GM21390 (cell line): ENCODE results near the gene FNIP2.
"Not testable (repeated sequence)": the region's sequence is repeated elsewhere in the genome, so short reads cannot be mapped to it uniquely, and the experiment has no call there.

Experiments used
- ATAC-seq: cut with Tn5 transposase; IDR thresholded peaks from one replicate; pipeline ENCODE4 v1.9.1; 2021; ENCODE audit not compliant: unreplicated experiment

The FNIP2 gene

DNA sequence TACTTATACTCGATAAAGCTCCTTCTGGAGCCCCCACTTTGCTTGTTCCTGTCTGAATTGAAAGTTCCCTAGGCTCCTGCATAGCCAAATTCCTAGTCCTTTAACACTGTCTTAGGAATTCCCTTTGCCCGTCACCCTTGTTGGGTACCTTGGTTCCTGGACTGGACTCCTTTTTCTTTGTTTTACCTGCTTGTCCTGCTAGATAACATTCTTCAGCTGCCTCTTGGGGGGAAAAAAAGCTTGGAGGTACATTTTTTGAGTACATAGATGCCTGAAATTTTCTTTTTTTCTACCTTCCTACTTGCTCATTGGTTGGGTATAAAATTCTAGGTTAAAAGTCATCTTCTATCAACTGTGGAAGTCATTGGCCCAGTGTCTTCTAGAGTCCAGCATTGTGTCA, 179.2 kb downstream of the FNIP2 start:
- ATAC-seq: no peak

DNA sequence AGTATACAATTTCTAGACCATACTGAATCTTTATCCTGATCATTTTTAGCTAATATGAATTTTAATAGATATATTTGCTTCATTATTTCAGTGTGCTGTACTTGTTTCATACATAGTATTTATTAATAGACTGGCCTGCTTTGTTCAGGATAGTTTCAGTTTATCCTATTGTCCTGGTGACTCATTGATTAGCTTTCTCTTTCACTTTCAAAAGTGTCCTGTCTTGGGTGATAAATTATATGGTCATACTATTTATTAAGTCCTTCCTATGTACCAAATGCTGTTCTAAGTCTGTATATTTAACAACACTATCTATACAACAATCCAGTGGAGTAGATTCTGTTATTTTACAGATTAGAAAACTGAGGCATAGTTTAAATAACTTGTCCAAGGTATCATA, 180.3 kb downstream of the FNIP2 start:
- peak; percentile 55 for ATAC-seq

DNA sequence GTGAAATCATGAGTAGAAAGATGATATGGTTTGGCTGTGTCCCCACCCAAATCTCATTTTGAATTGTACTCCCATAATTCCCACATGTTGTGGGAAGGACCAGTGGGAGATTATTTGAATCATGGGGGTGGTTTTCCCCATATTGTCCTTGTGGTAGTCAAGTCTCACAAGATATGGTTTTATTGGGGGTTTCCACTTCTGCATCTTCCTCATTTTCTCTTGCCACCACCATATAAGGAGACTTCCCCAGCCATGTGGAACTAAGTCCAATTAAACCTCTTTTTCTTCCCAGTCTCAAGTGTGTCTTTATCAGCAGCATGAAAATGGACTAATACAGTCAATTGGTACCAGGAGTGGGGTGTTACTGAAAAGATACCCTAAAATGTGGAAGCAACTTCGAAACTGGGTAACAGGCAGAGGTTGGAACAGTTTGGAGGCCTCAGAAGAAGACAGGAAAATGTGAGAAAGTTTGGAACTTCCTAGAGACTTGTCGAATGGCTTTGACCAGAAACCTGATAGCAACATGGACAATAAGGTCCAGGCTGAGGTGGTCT, 183.5 kb downstream of the FNIP2 start:
- ATAC-seq: not testable (repeated sequence)

- ATAC-seq: not testable (repeated sequence)
These were observed 187.5 kb downstream of the FNIP2 start for GRCh38 chr4:158956345-158956744.

DNA sequence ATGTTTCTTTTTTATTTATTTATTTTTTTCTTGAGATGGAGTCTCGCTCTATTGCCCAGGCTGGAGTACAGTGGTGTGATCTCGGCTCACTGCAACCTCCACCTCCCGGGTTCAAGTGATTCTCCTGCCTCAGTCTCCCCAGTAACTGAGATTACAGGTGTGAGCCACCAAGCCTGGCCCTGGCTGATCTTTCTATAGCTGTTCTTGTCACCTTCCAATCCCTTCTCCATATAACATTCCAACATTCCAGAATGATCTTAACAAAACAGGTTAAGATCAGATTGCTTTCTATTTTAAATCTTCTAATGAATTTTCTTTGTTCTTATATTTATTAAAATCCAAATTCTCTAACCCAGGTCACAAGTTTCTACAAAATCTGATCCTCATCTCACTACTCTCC, 188.1 kb downstream of the FNIP2 start:
- not testable (repeated sequence) for ATAC-seq
